HG03108 (cell line): ENCODE measurements around the gene BRF1.

Experiments
- ATAC-seq: cut with Tn5 transposase; IDR thresholded peaks from one replicate; pipeline ENCODE4 v1.9.1; 2021; ENCODE audit warnings: moderate library complexity; ENCODE audit not compliant: unreplicated experiment

Gene BRF1

DNA sequence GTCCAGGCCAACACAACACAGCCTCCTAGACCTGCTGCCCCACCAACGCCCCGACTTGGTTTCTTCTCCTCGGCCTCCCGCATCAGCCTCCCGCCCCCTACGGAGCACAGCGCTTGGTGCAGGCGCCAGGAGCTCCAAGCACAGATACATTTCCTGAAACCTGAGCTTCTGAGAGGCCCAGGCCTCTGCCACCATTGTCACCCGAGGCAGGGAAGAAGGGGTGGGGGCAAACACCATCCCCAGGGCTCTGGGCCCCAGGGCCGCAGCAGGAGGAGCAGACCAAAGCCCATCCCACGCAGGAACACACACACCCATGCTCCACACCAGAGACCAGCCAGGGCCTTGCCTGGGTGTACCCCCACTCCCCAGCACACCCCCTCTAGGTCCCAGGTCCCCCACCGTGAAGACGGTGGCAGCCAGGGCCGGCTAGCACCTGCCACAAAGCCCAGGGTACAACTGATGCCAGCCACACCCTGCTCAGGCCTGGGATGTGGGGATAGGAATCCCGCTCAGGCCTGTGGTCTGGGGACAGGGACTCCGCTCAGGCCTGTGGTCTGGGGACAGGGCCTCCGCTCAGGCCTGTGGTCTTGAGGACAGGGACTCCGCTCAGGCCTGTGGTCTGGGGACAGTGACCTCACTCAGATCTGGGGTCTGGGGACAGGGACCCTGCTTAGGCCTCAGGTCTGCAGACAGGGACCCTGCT lies 137.6 kb downstream of the BRF1 start:
- no peak for ATAC-seq

DNA sequence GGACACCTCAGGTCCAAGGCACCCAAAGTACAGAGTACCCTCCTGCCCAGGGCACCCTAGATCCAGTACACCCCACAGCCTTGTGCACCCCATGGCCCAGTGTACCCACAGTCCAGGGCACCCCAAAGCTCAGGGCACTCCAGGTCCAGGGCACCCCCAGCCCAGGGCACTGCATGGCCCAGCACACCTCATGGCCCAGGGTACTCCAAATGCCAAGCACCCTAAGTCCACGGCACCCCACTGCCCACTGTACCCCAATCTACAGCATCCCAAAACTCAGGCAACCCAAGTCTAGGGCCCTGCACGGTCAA lies 138.2 kb downstream of the BRF1 start:
- no peak for ATAC-seq

DNA sequence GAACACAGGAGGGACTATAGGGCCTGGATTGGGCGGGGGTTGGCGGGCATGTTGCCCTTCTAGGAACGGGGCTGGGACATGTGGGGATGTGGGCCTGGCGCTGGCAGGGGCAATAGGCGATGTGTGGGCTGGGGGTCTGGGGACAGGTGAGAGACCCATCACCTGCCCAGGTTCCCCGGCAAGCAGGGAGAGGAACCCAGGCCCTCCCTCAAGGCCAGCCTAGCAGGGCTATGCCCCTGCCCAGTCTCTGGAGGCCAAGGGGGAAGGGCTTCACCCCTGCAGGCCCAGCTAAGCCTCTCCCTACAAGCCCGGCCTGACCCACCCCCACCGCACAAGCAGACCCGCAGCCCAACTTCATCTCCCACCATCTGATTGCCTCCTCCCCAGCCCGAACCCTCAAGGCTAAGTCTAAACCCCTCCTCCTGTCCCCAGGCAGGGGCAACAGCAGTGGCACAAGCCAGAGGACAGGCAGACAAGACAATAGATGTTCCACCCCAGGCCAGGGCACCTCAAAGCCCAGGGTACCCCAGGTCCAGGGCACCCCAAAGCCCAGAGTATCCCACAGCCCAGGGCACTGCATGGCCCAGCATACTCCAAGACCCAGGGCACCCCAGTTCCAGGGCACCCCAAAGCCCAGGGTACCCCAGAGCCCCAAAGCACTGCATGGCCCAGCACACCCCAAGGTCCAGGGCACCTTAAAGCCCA lies 138.7 kb downstream of the BRF1 start:
- ATAC-seq, result no peak

DNA sequence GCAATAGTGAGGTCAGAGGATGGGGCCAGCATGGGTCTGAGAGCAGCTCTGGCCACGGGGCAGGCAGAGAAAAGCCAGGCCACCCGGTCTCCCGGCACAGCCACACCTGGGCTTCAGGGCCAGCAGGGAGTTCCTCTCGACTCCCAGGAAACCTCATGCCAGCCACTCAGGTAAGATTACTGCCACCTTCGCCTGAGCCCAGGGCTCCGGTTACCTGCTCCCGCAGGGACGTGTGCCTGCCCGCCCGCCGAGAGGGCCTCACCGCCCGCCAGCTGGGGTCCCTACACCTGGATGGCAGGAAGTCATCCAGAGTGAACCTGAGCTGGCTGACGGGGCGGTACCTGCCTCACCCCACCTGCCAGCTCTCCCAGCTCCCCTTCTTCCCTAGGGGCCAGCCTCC lies 139.5 kb downstream of the BRF1 start:
- ATAC-seq, result no peak

DNA sequence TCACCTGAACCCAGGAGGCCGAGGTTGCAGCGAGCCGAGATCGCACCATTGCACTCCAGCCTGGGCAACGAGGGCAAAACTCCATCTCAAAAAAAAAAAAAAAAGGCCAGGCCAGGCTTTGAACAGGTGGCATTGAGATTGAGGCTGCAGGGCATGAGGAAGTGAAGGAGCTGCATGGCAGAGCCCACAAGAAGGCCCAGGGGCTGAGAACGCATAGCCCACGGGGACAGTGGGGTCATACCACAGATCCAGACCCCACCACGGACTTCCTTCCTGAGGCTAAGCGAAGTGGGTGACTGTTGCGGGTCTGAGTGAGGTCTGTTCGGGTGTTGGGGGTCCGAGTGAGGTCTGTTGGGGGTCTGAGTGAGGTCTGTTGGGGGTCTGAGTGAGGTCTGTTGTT lies 140.0 kb downstream of the BRF1 start:
- no peak for ATAC-seq

DNA sequence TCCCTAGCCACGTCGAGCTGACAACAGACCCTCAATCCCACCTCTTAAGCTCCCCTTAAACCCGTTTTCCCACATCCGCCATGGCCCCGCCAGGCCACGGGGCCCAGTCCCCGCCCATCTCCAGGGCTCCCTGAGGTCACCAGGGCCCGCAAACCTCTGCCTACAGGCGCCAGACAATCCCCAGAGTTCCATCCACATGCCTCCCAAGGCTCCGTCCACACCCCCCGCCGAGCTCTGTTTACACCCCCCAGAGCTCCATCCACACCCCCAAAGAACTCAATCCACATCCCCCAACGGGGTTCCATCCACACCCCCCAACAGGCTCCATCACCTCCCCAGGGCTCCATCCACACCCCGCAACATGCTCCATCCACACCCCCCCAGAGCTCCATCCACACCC lies 141.5 kb downstream of the BRF1 start:
- ATAC-seq, result no peak
